Measurements from ENCODE around the gene HSPB9.

- TF ChIP-seq CTCF (IDR thresholded peaks at IDR 0.05) (no peak), POLR2A (IDR thresholded peaks at IDR 0.05) (no peak), EP300 (IDR thresholded peaks at IDR 0.05) (no peak)
These were observed 44.8 kb upstream of the HSPB9 start for GRCh38 chr17:42077755-42078154.
